Measurements from ENCODE around the gene ODR4. TPM values are rescaled to one million over a fixed set of nuclear protein-coding genes. Genes with fewer than 3 reads are reported as not detected.
"Not testable (repeated sequence)": the region's sequence is repeated elsewhere in the genome, so short reads cannot be mapped to it uniquely, and the experiment has no call there.

ODR4 gene
- total RNA-seq, 1 donor from 2014 or later, result 19.3 TPM

DNA sequence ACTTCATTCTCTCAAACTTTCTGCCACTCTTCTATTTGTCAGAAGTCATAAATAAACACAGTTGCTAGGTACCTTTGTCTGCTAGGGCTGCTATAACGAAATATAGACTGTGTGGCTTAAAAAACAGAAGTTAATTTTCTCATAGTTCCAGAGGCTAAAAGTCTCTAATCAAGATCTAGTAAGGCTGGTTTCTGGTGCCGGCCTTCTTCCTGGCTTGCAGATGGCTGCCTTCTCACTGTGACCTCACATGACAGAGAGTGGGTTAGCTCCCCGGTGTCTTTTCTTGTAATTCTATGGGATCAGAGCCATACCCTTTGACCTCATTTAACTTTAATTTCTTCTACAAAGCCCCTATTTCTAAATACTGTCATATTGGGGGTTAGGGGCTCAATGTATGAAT is 79.3 kb downstream of the ODR4 start:
- H3K4me3 Mint-ChIP-seq (ENCODE audit: unreplicated experiment), result no peak overlapping the region
- H3K36me3 Mint-ChIP-seq (ENCODE audit: low read depth, unreplicated experiment), result no peaks in the 10 kb centered on the region
- H3K9me3 Mint-ChIP-seq (ENCODE audit: unreplicated experiment), result no peaks in the 10 kb centered on the region
- H3K4me1 Mint-ChIP-seq (ENCODE audit: unreplicated experiment), result no peaks in the 10 kb centered on the region
- no peaks in the 10 kb centered on the region for H3K27me3 Mint-ChIP-seq (ENCODE audit: unreplicated experiment)
- TF ChIP-seq, protein P1, sequence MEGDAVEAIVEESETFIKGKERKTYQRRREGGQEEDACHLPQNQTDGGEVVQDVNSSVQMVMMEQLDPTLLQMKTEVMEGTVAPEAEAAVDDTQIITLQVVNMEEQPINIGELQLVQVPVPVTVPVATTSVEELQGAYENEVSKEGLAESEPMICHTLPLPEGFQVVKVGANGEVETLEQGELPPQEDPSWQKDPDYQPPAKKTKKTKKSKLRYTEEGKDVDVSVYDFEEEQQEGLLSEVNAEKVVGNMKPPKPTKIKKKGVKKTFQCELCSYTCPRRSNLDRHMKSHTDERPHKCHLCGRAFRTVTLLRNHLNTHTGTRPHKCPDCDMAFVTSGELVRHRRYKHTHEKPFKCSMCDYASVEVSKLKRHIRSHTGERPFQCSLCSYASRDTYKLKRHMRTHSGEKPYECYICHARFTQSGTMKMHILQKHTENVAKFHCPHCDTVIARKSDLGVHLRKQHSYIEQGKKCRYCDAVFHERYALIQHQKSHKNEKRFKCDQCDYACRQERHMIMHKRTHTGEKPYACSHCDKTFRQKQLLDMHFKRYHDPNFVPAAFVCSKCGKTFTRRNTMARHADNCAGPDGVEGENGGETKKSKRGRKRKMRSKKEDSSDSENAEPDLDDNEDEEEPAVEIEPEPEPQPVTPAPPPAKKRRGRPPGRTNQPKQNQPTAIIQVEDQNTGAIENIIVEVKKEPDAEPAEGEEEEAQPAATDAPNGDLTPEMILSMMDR (IDR thresholded peaks at IDR 0.05; ENCODE audit: unreplicated experiment), result no peak
- no peak for DNase-seq (ENCODE audit: low spot score)
- H3K27ac Mint-ChIP-seq (ENCODE audit: unreplicated experiment), result no peak overlapping the region

DNA sequence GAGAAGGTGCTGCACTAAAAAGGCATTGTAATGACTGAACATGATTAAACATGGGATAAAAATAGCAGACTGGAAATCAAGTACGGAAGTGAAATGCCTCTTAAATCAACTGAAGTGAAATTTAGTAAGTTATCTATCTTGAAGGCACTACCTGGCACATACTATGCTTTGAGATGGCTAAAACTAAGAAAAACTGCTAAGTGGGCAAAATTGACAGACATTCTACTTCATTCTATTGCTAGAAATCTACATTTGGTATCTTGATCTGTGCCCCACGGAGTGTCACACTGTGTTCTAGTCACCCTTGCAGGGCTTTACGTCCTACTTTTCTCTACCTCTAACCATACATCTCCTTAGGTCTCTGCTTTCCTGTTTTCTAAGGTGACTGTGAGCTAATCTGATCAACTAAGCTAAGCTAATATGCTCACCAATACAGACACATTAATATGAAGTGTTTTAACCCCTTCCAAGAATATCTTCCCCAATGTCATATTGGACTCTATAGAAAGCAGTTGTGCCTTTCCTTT is 81.2 kb downstream of the ODR4 start:
- no peaks in the 10 kb centered on the region for H3K27me3 Mint-ChIP-seq (ENCODE audit: unreplicated experiment)
- TF ChIP-seq, protein P1 (IDR thresholded peaks at IDR 0.05; ENCODE audit: unreplicated experiment), result no peak
- no peak for DNase-seq (ENCODE audit: low spot score)
- no peaks in the 10 kb centered on the region for H3K4me1 Mint-ChIP-seq (ENCODE audit: unreplicated experiment)
- H3K27ac Mint-ChIP-seq (ENCODE audit: unreplicated experiment), result no peak overlapping the region
- no peak overlapping the region for H3K4me3 Mint-ChIP-seq (ENCODE audit: unreplicated experiment)
- H3K9me3 Mint-ChIP-seq (ENCODE audit: unreplicated experiment), result no peaks in the 10 kb centered on the region
- H3K36me3 Mint-ChIP-seq (ENCODE audit: low read depth, unreplicated experiment), result no peaks in the 10 kb centered on the region

DNA sequence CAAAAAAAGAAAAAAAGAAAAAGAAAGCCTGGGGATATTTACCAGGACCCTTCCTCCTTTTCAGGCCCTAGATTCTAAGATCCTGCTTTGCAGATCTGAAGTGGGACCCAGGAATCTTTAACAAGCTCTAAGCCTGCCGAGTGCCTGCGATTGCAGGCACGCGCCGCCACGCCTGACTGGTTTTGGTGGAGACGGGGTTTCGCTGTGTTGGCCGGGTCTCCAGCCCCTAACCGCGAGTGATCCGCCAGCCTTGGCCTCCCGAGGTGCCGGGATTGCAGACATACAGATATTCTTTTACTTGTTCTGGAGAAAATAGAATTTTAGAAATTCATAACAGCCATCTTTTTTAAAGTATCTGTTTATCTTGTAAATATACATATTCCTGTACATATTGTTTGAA is 83.5 kb downstream of the ODR4 start:
- not testable (repeated sequence) for H3K27me3 Mint-ChIP-seq (ENCODE audit: unreplicated experiment); H3K9me3 Mint-ChIP-seq (ENCODE audit: unreplicated experiment); H3K36me3 Mint-ChIP-seq (ENCODE audit: low read depth, unreplicated experiment); DNase-seq (ENCODE audit: low spot score); H3K27ac Mint-ChIP-seq (ENCODE audit: unreplicated experiment); H3K4me1 Mint-ChIP-seq (ENCODE audit: unreplicated experiment); H3K4me3 Mint-ChIP-seq (ENCODE audit: unreplicated experiment)

DNA sequence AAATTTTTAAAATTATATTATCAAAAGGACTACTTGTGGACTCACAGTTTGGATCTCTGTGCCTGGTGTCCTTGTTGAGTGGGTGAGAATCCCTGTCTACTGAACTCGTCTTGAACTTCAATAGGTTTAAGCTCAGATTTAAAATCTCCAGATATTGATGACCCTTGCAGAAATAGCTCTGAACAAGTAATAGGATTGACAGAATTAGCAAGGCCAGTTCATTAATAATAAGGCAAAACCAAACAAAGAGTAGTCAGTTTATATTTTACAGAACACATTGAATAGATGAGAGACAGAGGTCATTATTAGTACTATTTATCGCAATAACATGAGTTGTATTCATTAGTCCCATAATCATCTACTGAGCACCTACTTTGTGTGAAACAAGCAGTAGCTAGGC is 85.4 kb downstream of the ODR4 start, which contains the start of gene PDC:
TSS of gene PDC (minus strand) at position 101 of the 400 bp plus-strand sequence. CDS start 11,655 bp downstream, outside the sequence.
- TF ChIP-seq, protein P1 (IDR thresholded peaks at IDR 0.05; ENCODE audit: unreplicated experiment), result no peak
- Mint-ChIP-seq H3K27me3 (ENCODE audit: unreplicated experiment) (no peaks in the 10 kb centered on the region), H3K9me3 (ENCODE audit: unreplicated experiment) (no peaks in the 10 kb centered on the region), H3K36me3 (ENCODE audit: low read depth, unreplicated experiment) (no peaks in the 10 kb centered on the region), H3K4me3 (ENCODE audit: unreplicated experiment) (no peak within 1 kb of the TSS), H3K4me1 (ENCODE audit: unreplicated experiment) (no peaks in the 10 kb centered on the region), H3K27ac (ENCODE audit: unreplicated experiment) (no peak within 1 kb of the TSS)
- DNase-seq (ENCODE audit: low spot score), result no peak

DNA sequence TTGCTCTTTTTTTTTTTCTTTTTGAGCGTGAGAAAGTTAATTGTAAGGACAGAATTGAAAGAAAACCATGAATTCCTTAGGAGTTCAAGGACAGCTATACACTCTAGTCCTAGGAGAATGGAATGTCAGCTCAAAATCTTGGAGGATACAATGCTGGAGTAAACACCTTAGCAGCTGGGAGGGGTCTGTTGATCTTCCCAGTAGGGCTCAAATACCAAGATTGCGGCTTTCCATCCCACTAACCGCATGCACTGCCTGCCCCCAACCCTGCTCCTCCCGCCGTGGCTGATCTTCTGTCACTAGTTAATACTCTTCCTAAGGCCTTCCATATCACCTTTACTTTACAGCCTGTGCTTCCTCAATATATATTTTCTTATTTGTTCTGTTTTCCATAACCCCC is 87.9 kb downstream of the ODR4 start:
- TF ChIP-seq, protein P1 (IDR thresholded peaks at IDR 0.05; ENCODE audit: unreplicated experiment), result no peak
- Mint-ChIP-seq H3K27ac (ENCODE audit: unreplicated experiment) (no peak overlapping the region), H3K4me3 (ENCODE audit: unreplicated experiment) (no peak overlapping the region), H3K27me3 (ENCODE audit: unreplicated experiment) (no peaks in the 10 kb centered on the region), H3K4me1 (ENCODE audit: unreplicated experiment) (no peaks in the 10 kb centered on the region), H3K36me3 (ENCODE audit: low read depth, unreplicated experiment) (no peaks in the 10 kb centered on the region), H3K9me3 (ENCODE audit: unreplicated experiment) (no peaks in the 10 kb centered on the region)
- DNase-seq (ENCODE audit: low spot score), result no peak
